Endothelial cell of umbilical vein (primary cell): ENCODE results near the gene EPHA4. TPM values are rescaled to one million over a fixed set of nuclear protein-coding genes. Genes with fewer than 3 reads are reported as not detected.

ENCODE experiments used
- BruUV-seq: library from RNA; stranded (reverse); fragments of 400-500 nt; replicated peaks from 2 replicates; lab custom pipeline; 2021; lab: Mats Ljungman, UMichigan
- CTCF ChIA-PET: fragments of 300-600, 350-600 bp; sonication (Branson Sonifier 250); formaldehyde crosslinking; loops from one replicate; lab custom pipeline; 2021; ENCODE audit warnings: antibody characterized with exemption, inconsistent platforms; lab: Charles Lee
- POLR2A ChIA-PET: fragments of 300-600, 350-600 bp; sonication (Branson Sonifier 250); formaldehyde crosslinking; loops from one replicate; lab custom pipeline; 2021; ENCODE audit warnings: antibody characterized with exemption, inconsistent platforms; lab: Charles Lee
- DNase-seq: peaks from one replicate; pipeline ENCODE4 v3.0.0-alpha.2; 2011; ENCODE audit warnings: low read depth, low spot score
- FAIRE-seq: peaks from 2 replicates; lab custom pipeline; 2011; peaks lifted over from hg19 to GRCh38; lab: Jason Lieb, UNC
- H2AFZ ChIP-seq: 2 replicates; pipeline ENCODE4 v1.6.0; 2012; ENCODE audit warnings: low read depth, low read length, control low read depth, inconsistent platforms
- H3K27ac ChIP-seq: 2 replicates; pipeline ENCODE4 v1.5.1; 2011; ENCODE audit warnings: low read depth, mild to moderate bottlenecking, control low read depth, low read length, moderate library complexity; ENCODE audit not compliant: insufficient read depth
- H3K27me3 ChIP-seq, 2 experiments: 2 replicates each; pipeline versions ENCODE4 v1.6.0 to v1.6.1; 2011; ENCODE audit warnings: low read length in 2 of 2, mixed read lengths in 1 of 2; ENCODE audit not compliant: control insufficient read depth in 2 of 2, insufficient read depth in 2 of 2
- H3K36me3 ChIP-seq, 2 experiments: 2 replicates in 1 of 2; 3 replicates in 1 of 2; pipeline ENCODE4 v1.5.1; 2011; ENCODE audit warnings: low read length in 2 of 2, mild to moderate bottlenecking in 1 of 2, moderate library complexity in 1 of 2; ENCODE audit not compliant: control insufficient read depth in 2 of 2, insufficient read depth in 2 of 2; ENCODE audit errors: extremely low read depth in 1 of 2
- H3K4me1 ChIP-seq: 3 replicates; pipeline ENCODE4 v1.5.1; 2011; ENCODE audit warnings: mild to moderate bottlenecking, low read length; ENCODE audit not compliant: control insufficient read depth, insufficient read depth; ENCODE audit errors: extremely low read depth
- H3K4me2 ChIP-seq: 2 replicates; pipeline ENCODE4 v1.6.1; 2011; ENCODE audit warnings: low read length, control low read depth, mixed read lengths; ENCODE audit not compliant: insufficient read depth
- H3K4me3 ChIP-seq, 3 experiments: fragments of 200-600 bp in 1 of 3; sonication (generic), shearing (Covaris generic) in 1 of 3; replicated peaks in 1 of 3; 2 replicates each; pipeline ENCODE4 v1.5.1; 2011 to 2016; ENCODE audit warnings: control low read depth in 3 of 3, low read length in 3 of 3, mild to moderate bottlenecking in 2 of 3, inconsistent platforms in 1 of 3, low read depth in 1 of 3, moderate library complexity in 1 of 3; ENCODE audit not compliant: insufficient read depth in 1 of 3
- H3K79me2 ChIP-seq: 2 replicates; pipeline ENCODE4 v1.6.0; 2012; ENCODE audit warnings: low read length, inconsistent platforms; ENCODE audit not compliant: control insufficient read depth, insufficient read depth
- H3K9ac ChIP-seq: replicated peaks from 2 replicates; pipeline ENCODE3; 2011; ENCODE audit warnings: low read length, control low read depth; ENCODE audit not compliant: insufficient read depth; ENCODE audit errors: extremely low read depth
- H3K9me1 ChIP-seq: replicated peaks from 3 replicates; pipeline ENCODE4 v1.6.0; 2011; ENCODE audit warnings: mild to moderate bottlenecking, low read length; ENCODE audit not compliant: control insufficient read depth, insufficient read depth; ENCODE audit errors: extremely low read depth
- H3K9me3 ChIP-seq: replicated peaks from 2 replicates; pipeline ENCODE4 v1.5.1; 2012; ENCODE audit warnings: low read length, inconsistent platforms; ENCODE audit not compliant: control insufficient read depth, insufficient read depth
- H4K20me1 ChIP-seq: replicated peaks from 2 replicates; pipeline ENCODE3; 2011; ENCODE audit warnings: mild to moderate bottlenecking, low read length; ENCODE audit not compliant: control insufficient read depth, insufficient read depth; ENCODE audit errors: extremely low read depth
- CTCF ChIP-seq, 2 donors: IDR thresholded peaks; 1 replicate in 1 of 2; 2 replicates in 1 of 2; pipeline ENCODE4 v1.5.1; 2011; ENCODE audit warnings: low read length in 2 of 2, mild to moderate bottlenecking in 2 of 2, moderate library complexity in 2 of 2, control low read depth in 1 of 2, inconsistent platforms in 1 of 2, low read depth in 1 of 2; ENCODE audit not compliant: insufficient read depth in 1 of 2; ENCODE audit errors: extremely low read depth in 1 of 2
- EZH2 ChIP-seq: IDR thresholded peaks from 2 replicates; pipeline ENCODE4 v1.6.1; 2012; ENCODE audit warnings: borderline replicate concordance, low read depth, mild to moderate bottlenecking, moderate library complexity, low read length, inconsistent platforms; ENCODE audit not compliant: severe bottlenecking
- FOS ChIP-seq: IDR thresholded peaks from 2 replicates; pipeline ENCODE4 v1.6.1; 2011; ENCODE audit warnings: mild to moderate bottlenecking, low read length, moderate library complexity, borderline replicate concordance; ENCODE audit not compliant: insufficient read depth
- GATA2 ChIP-seq: IDR thresholded peaks from 2 replicates; pipeline ENCODE4 v1.7.0; 2011; ENCODE audit warnings: low read depth, mild to moderate bottlenecking, moderate library complexity, mixed read lengths, low read length; ENCODE audit not compliant: insufficient read length, insufficient read depth
- JUN ChIP-seq: IDR thresholded peaks from 2 replicates; pipeline ENCODE4 v1.6.1; 2011; ENCODE audit warnings: borderline replicate concordance, low read depth; ENCODE audit not compliant: insufficient read length, insufficient read depth
- MAX ChIP-seq: IDR thresholded peaks from 2 replicates; pipeline ENCODE4 v1.6.1; 2011; ENCODE audit not compliant: insufficient read depth, insufficient read length
- MYC ChIP-seq: IDR thresholded peaks from one replicate; pipeline ENCODE4 v1.6.1; 2011; ENCODE audit warnings: mild to moderate bottlenecking, low read depth, low read length
- POLR2A ChIP-seq: IDR thresholded peaks from 2 replicates; pipeline ENCODE4 v1.6.1; 2012; ENCODE audit warnings: low read depth, mild to moderate bottlenecking, control low read depth, low read length
- POLR2AphosphoS5 ChIP-seq: IDR thresholded peaks from 2 replicates; pipeline ENCODE4 v1.6.1; 2012; ENCODE audit warnings: low read depth, mild to moderate bottlenecking, control low read depth, low read length, moderate library complexity; ENCODE audit not compliant: insufficient read depth
- dilution Hi-C: fragments of 300-500 bp; cut with MboI; formaldehyde crosslinking; loops from one replicate; pipeline ENCODE4 v1.15.0; 2019; ENCODE audit warnings: low sequenced_read_pairs; ENCODE audit not compliant: extremely low pct_ligation_motif_present
- intact Hi-C: fragments of 100-400 bp; cut with micrococcal nuclease; formaldehyde crosslinking; loops from one replicate; pipeline ENCODE4 v1.10.0; 2022
- polyA plus RNA-seq, 4 experiments: library from polyadenylated mRNA; depleted of rRNA in 3 of 4; stranded (reverse) in 3 of 4; unstranded in 1 of 4; fragments of >200 nt; gene quantifications; 2 replicates each; pipeline versions ENCODE4 v1.2.1 to v1.2.3, GENCODE V29; 2011 to 2012; ENCODE audit warnings: missing spikeins in 1 of 4
- total RNA-seq: library from RNA; stranded (reverse); gene quantifications from 2 replicates; pipeline ENCODE4 v1.2.3, GENCODE V29; 2021

The EPHA4 gene
- total and polyA plus RNA-seq, 2 donors (not counting 3 experiments of a cell fraction or from before 2014, with no cell fraction given): 11.9 to 19.8 TPM

- peaks cover 13% of the 10 kb centered on the region for H3K4me1 ChIP-seq
- no peaks in the 10 kb centered on the region for H3K9me1 ChIP-seq
- no peak overlapping the region for H3K4me2 ChIP-seq
- no TSS peak for BruUV-seq
- H4K20me1 ChIP-seq: no peaks in the 10 kb centered on the region
- ChIA-PET POLR2A (no interaction called here), CTCF (interaction anchor here (1.0 kb wide), 1 partner anchor 15 kb away, joined by 3 read pairs; no protein-coding TSS in a partner anchor)
- no peaks in the 10 kb centered on the region for H3K27me3 ChIP-seq
- intact Hi-C loops: no loop called here
- H3K9ac ChIP-seq: no peak overlapping the region
- H3K36me3 ChIP-seq: peaks cover 0 to 3% of the 10 kb centered on the region in 2 experiments
- H3K9me3 ChIP-seq: no peaks in the 10 kb centered on the region
- no peak overlapping the region for H3K4me3 ChIP-seq
- no peaks in the 10 kb centered on the region for H3K79me2 ChIP-seq
- no peak overlapping the region for H2AFZ ChIP-seq
- DNase-seq: no peak
- dilution Hi-C loops: no loop called here
- no peak for FAIRE-seq
- no peak overlapping the region for H3K27ac ChIP-seq
- TF ChIP-seq MAX: no peak
- no peak for TF ChIP-seq CTCF (IDR thresholded peaks at IDR 0.05; ENCODE audit: extremely low read depth in 1 of 2, insufficient read depth in 1 of 2, low read depth in 1 of 2, low read length in 2 of 2)
- no peak for TF ChIP-seq JUN
- TF ChIP-seq FOS: no peak
- no peak for TF ChIP-seq POLR2A
- TF ChIP-seq EZH2: no peak
- no peak for TF ChIP-seq GATA2
- no peak for TF ChIP-seq POLR2AphosphoS5
- TF ChIP-seq MYC: no peak
Observed at GRCh38 chr2:221480163-221480562, 91.9 kb downstream of the EPHA4 start.
